GM21367 (cell line): ENCODE measurements around the gene CDK5RAP1.

Experiments
- ATAC-seq: cut with Tn5 transposase; IDR thresholded peaks from one replicate; pipeline ENCODE4 v1.9.1; 2021; ENCODE audit not compliant: unreplicated experiment

The CDK5RAP1 gene

DNA sequence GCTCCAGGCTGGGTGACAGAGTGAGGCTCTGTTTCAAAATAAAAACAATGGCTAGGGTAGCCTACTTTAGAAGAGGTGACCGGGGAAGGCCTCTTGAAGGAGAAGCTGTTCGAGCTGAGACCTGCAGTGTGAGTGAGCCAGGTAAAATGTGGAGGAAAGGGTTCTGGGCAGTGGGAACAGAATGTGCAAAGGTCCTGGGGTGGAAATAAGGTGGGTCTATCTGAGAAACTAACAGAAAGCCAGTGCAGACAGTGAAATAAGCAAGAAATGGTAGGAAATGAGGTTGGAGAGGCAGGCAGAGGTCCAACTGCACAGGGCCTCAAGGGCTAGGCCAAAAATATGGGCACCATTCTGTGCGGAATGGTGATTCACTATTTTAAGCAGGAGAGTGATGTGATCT lies 64.9 kb downstream of the CDK5RAP1 start:
- no peak for ATAC-seq

DNA sequence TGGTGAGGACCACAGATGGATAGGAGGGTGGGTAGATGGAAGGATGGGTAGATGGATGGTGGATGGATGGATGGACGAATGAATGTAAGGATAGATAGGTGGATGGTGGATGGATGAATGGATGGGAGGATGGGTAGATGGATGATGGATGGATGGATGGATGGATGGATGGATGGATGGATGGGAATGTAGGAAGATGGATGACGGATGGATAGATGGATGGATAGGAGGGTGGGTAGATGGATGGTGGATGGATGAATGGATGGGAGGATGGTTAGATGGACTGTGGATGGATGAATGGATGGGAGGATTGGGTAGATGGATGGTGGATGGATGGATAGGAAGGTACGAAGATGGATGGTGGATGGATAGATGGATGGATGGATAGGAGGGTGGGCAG lies 67.2 kb downstream of the CDK5RAP1 start:
- ATAC-seq, result no peak

DNA sequence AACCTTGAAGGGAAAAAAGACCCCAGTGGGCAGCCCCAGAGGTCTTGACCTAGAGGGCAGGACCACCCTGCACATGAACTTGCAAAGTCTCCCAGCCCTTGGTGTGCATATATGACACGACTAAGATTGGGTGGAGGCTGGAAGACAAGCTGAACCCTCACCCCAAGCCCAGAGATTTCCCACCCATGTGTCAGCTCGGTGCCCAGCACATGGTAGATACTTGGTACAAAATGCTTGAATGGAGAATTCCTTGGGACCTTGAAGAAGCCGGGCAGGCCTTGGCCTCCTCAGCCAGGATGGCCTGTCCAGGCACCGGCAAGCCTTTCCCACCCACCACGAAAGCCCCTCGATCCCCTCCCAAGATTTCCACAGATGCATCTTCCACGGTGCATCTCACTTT lies 67.7 kb downstream of the CDK5RAP1 start:
- no peak for ATAC-seq

DNA sequence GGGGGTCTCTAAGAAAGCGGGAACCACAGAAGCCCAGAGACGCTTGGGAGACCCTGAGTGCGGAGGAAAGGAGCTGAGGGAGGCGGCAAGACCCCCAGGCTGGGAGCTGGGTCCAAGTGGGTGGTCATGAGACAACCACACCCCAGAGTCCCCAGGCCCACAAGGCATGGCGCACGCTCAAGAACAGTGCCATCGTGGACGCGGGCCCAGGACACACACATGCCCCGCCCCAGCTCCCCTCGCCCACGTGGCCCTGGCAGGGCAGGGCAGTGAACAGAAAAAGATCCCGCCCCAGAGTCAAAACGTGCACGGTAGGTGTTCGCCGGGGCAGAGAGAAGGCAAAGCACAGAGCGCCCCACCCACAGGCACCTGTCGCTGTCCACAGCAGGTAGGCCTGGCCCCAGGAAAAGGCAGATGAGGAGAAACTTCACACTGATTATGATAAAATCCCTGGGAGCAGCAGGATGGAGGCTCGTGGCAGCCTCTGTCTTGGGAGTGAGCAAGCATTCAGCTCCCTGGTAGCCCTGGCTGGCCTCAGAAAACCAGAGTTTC lies 68.3 kb downstream of the CDK5RAP1 start:
- ATAC-seq, result no peak

DNA sequence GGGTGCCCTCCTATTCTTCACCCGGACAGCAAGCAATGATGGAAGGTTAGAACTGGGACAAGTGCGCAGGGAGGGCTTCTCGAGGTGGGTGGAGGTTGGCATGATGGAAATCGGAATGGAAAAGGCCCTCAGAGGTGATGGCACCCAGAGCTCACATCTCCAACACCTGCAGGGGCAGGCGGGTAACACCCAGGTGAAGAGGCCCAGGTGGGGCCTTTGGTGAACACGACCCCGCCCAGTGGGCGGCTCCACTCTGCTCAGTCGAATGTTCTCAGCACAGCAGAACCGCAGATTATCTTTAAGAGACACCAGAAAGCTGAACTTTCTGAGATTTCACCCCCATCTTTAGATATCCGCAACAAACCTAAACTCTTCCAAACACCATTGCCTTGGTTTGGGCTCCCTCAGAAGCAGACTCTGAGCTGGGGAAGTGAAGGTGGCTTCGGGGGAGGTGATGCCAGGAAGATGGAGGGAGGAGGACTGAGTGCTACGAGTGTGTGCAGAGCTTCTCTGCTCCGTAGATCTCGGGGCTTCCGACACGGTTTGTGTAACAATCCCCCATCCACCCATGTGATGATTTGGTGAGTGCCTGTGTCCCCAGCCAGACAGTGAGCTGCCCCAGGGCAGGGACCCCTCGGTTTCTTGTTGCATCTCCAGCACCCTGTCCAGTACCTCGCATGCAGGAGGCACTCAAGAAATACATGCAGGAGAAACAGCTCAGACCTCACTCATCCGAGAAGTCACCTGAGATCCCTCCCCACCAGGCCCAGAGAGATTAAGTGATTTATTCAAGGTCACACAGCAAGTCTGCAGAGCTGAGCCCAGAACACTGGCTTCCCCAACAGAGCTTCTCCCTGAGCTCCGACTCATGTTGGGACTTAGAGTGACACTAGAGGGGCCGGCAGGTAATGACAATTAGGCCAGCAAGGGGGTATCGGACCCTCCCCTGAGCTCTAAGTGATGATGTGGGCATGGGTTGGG lies 72.9 kb downstream of the CDK5RAP1 start:
- ATAC-seq, result no peak

DNA sequence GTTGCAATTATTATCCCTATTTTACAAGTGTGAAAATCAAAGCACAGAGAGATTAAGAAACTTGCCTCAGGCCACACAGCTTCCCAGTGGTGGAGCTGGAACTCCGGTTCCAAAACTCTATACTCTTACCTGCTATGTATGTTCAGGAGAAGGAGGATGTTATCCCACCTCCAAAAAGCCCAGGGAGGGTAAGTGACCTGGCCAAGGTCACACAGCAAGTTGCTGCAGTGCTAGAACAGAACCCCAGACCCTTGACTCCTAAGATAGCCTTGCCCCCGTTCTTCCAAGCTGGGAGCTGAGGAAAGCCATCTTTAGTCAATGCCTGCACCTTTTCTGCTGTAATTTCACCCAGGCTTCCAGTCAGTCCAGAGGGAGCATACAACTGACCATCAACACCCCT lies 76.0 kb downstream of the CDK5RAP1 start:
- ATAC-seq, result no peak

DNA sequence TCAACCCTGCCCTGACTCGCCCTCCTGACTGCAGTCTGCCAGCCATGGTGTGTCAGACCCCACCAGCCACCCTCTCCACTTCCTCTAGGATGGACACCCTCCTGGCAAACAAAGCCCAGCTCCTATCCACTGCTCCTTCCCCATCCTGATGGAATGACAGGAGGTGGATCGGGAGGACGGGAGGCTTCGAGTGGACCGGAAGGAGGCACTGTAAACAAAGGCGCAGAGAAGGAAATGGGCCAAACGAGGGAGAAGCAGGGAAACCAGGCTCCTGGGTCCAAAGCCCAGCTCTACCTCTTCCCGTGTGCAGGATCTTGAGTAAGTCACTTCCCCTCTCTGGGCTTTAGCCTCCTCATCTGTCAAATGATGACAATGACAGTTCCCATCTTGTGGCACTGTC lies 78.1 kb downstream of the CDK5RAP1 start:
- no peak for ATAC-seq

DNA sequence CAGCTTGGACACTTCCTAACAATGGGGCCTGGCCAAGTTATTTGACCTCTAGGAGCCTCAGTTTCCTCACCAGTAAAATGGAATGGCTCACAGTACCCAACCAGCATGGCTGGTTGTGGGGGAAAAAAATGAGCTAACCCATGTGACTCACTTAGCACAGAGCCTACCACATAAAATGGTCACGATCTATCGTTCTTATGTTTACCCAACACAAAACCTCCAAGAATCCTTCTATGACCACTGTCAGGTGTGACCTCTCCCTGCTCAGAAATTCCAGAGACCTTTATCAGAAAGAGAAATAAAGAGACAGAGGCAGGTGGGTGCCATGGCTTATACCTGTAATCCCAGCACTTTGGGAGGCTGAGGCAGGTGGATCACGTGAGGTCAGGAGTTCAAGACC lies 78.9 kb downstream of the CDK5RAP1 start:
- ATAC-seq, result no peak

DNA sequence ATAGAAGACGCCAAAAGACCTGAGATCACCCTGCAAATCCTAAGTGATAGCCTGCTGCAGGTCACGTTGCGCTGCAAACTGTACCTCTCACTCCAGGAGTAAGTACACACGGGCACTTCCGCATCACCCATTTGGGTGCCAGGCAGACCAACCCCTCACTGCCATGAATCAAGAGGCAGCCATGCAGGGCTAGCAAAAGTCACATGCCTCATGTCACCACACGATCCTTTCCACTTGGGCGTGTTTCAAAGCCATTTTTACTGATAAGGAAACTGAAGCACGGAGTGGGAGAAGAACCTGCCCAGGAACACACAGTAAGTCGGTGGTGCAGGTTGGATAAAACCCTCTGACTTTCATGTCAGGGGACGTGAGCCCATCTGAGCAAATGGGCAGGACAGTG lies 81.3 kb downstream of the CDK5RAP1 start:
- no peak for ATAC-seq

DNA sequence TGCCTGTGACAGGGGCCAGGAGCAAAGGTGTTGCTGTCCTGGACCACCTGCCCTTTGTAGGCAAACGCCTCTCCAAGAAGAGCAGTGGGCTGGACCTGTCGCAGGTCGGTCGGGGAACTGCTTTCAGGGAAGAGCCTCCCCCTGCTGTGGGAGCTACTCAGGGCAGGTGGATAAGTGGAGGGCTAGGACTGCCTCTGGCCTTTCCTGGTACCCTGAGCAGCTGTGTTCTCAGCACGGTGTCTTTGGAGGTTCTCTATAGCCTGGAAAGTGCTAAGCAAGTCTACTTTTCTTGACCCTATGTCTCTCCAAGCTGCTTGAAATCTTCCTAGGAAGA lies 83.3 kb downstream of the CDK5RAP1 start:
- ATAC-seq, result no peak

DNA sequence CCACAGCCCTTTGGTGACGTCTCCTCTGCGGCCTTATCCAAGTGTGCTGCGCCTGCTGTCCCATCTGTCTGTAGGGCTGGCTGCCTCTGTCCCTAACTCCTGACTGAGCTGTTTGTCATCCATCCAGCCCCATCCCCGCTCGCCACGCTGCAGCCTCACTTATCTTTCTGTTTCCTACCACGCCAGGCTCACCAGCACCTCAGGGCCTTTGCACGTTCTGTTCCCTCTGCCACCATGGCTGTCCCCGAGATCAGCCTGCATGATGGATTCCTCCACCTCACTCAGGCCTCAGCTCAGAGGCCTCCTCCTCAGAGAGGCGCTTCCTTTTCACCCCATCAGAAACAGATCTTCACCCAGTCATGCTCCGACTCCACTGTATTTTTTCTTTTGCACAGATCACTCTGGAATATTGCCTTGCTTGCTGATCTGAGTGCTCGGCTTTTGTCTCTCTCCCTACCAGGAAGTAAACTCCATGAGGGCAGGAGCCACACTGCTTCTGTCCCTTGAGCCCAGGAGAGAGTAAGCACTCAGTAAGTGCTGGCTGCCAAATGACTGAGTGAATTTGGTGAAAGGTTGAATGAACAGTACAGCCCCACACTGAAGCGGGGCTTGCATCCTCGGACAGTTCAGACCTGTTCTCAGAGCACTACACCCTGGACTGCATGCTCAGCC lies 83.8 kb downstream of the CDK5RAP1 start:
- no peak for ATAC-seq

DNA sequence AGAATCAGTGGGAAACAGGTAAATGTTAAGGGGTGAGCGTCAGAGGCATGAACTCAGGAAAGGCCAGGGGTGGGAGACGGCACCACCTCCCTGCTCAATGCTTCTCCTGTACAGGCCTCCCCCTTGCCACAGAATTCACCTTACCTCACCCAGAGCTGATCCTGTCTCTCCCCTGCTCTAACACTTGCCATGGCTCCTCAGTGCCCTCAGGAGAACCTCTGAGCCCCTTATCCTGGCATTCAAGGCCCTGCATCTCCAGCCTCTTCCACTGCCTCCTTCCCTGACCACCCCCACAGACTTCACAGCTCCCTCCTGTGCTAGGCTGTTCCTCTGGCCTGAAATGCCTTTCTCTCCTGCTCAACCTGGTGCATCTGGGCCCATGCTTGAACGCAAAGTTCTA lies 84.4 kb downstream of the CDK5RAP1 start:
- ATAC-seq, result no peak

DNA sequence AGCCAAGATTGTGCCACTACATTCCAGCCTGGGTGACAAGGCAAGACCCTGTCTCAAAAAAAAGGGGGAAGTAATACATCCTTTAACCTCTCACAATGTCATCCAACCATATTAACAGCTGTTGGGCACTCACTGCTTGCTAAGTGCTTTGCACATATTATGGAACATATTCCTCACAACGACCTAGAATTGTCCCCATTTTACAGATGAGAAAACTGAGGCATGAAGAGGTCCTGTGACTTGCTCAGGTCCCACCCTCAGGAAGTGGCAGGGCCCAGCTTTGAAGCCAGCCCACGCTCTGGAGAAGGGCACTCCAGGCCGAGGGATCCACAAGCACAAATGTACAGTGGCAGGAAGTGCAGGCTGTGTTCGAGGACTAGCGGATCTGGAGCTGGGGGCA lies 85.0 kb downstream of the CDK5RAP1 start:
- no peak for ATAC-seq

DNA sequence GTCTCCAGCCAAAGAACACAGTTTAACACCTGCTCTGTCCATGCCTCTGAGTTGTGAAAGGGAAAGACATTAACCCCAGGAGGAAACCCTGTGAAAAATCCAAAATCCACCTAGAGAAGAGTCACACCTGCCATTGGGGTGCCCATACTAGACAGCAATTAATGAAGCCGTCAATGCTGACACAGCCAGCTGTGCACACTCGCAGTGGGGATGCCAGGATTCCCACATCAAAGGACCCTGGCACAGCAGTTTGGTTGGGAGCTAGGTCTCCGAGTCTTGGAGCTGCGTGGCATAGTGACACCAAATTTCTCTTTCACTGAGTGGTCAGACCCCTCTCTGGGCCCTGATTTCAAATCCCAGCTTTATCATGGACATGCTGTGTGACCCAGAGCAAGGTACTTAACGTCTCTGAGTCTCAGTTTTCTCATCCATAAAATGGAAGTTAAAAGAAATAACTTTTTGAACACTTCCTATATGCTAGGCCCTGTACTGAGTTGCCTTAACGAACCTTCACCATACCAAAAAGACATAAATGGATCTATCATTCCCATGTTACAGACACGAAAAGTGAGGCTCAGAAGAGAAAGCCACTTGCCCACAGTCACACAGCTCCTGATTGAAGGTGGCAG lies 87.5 kb downstream of the CDK5RAP1 start:
- ATAC-seq, result no peak

DNA sequence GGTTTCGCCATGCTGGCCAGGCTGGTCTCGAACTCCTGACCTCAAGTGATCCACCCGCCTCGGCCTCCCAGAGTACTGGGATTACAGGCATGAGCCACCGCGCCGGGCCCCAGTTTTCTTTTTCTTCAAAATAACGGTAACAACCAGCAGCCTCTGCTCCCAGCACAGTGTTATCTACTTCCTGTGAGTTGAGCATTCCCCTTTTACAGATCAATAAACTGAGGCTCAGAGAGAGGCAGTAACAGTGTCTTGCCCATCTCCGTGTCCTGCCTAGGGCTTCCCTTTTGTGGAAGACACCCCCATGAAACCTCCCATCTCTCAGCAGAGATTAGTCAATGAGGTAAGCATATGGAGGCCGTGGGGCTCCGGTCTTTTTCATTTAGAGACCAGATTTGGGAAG lies 88.7 kb downstream of the CDK5RAP1 start:
- no peak for ATAC-seq

DNA sequence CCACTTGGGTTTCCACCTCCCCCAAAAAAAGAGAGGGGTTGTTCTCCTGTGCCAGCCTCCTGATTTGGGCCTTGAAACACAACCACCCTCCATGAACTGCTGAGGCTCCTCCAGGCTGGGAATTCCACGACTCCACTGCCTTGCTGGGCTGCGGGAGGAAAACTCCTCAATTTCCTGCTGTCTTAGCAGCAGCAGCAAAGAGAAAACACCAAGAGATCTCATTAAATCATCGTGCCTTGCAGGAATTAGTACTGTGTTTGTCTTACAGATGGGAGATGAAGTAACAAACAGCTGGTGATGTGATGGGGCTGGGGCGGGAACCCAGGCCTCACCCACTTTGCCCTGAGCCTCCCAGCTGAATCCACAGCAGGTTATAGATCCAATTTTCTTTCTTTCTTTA lies 89.3 kb downstream of the CDK5RAP1 start:
- no peak for ATAC-seq

DNA sequence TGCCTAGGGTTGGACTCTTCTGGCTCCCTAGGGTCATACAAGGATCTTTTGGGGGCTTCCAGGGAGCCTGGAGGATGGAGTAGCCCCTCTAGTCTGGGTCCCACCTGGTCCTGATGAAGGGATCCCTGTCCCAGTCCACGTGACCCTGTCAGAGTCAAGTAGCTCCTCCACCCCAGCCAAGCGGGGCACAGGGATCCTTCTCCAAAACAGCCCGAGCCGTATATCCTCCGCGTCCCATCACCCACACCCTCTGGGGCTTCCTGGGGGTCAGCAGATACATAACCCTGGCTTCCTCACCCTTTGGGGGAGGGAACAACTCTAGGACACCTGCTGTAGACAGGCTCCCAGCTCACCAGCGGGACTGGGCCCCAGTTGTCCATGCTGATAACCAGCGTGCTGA lies 90.3 kb downstream of the CDK5RAP1 start:
- no peak for ATAC-seq

DNA sequence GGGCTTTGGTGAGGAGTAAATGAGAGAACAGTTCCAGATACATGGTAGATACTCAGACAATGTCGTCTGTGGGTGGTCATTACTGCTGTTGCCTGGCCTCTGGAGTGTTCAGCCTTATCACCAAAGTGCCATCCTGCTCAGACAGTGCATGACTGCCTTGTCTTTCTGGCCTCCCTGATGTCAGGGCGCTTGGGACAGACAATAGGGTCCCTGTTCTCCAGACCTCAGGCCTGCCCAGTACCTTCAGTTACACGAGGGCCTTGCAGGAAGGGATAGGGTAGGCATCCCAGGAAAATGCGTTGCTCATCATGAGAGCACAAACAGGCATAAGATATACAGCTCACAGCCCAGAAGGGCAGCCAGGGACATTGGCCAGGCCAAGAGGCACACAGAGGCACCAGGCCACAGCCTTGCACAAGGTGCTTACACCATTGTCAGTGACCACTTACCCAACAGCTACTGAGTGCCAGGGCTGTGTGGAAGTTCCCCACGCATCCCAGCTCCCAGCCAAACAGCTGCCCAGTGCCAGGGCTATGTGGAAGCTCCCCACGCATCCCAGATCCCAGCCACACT lies 90.9 kb downstream of the CDK5RAP1 start:
- ATAC-seq, result no peak

DNA sequence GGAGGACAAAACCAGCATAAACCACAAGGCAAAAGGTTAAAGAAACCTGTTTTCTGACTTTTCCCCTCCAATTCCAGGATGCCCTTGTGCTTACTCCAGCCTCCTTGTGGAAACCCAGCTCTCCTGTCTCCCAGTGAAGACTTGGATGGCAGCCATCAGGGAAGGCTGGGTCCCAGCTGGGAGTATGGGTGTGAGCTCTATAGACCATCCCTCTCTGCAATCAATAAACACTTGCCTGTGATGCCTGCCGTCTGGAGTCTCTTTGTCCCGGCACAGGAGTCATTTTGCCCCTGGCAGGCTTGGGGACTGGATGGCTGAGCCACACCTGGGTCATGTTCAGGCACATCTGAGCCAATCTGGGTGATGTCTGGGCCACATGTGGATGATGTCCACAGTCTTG lies 91.7 kb downstream of the CDK5RAP1 start:
- ATAC-seq, result no peak
